Neural crest cell (in vitro differentiated cells): ENCODE data around the gene KIF2B. TPM values are rescaled to one million over a fixed set of nuclear protein-coding genes. Genes with fewer than 3 reads are reported as not detected.

ENCODE experiments used
- DNase-seq: peaks from one replicate; pipeline ENCODE4 v3.0.0; 2021; ENCODE audit warnings: low read depth, mixed read lengths, low spot score
- H3K27ac Mint-ChIP-seq: one replicate; pipeline ENCODE4 v1.8.0; 2021; ENCODE audit warnings: mild to moderate bottlenecking, mixed read lengths; ENCODE audit not compliant: unreplicated experiment
- H3K27me3 Mint-ChIP-seq: 2 replicates; pipeline ENCODE4 v1.8.0; 2021; ENCODE audit warnings: low read depth, mild to moderate bottlenecking, mixed read lengths
- H3K36me3 Mint-ChIP-seq: 2 replicates; pipeline ENCODE4 v1.8.0; 2021; ENCODE audit warnings: low read depth, mild to moderate bottlenecking, mixed read lengths
- H3K4me1 Mint-ChIP-seq: 2 replicates; pipeline ENCODE4 v1.8.0; 2021; ENCODE audit warnings: mixed read lengths
- H3K4me3 Mint-ChIP-seq: one replicate; pipeline ENCODE4 v1.8.0; 2021; ENCODE audit warnings: mild to moderate bottlenecking, mixed read lengths
- H3K9me3 Mint-ChIP-seq: 2 replicates; pipeline ENCODE4 v1.8.0; 2021; ENCODE audit warnings: mixed read lengths
- long read RNA-seq: library from polyadenylated mRNA; unstranded; transcript quantifications from one replicate; pipeline ENCODE4 v2.0.0, GENCODE V29; 2020
- total RNA-seq: library from RNA; stranded (reverse); gene quantifications from 2 replicates; pipeline ENCODE4 v1.2.1, GENCODE V29; 2021
- TF ChIP-seq, protein P1 (sequence below): fragments of 200-600 bp; sonication (generic); conservative IDR thresholded peaks from 2 replicates; pipeline ENCODE4 v1.5.0; 2021; ENCODE audit warnings: antibody characterized with exemption, mild to moderate bottlenecking

The KIF2B gene, protein sequence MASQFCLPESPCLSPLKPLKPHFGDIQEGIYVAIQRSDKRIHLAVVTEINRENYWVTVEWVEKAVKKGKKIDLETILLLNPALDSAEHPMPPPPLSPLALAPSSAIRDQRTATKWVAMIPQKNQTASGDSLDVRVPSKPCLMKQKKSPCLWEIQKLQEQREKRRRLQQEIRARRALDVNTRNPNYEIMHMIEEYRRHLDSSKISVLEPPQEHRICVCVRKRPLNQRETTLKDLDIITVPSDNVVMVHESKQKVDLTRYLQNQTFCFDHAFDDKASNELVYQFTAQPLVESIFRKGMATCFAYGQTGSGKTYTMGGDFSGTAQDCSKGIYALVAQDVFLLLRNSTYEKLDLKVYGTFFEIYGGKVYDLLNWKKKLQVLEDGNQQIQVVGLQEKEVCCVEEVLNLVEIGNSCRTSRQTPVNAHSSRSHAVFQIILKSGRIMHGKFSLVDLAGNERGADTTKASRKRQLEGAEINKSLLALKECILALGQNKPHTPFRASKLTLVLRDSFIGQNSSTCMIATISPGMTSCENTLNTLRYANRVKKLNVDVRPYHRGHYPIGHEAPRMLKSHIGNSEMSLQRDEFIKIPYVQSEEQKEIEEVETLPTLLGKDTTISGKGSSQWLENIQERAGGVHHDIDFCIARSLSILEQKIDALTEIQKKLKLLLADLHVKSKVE
- total RNA-seq, result not detected in 2 replicates
- long read RNA-seq, result 0 reads

- Mint-ChIP-seq H3K4me1 (no peaks in the 10 kb centered on the region), H3K36me3 (peaks cover 4% of the 10 kb centered on the region), H3K4me3 (no peak within 1 kb of the TSS), H3K27ac (no peak within 1 kb of the TSS), H3K27me3 (no peaks in the 10 kb centered on the region), H3K9me3 (peaks cover 3% of the 10 kb centered on the region)
- TF ChIP-seq, protein P1, sequence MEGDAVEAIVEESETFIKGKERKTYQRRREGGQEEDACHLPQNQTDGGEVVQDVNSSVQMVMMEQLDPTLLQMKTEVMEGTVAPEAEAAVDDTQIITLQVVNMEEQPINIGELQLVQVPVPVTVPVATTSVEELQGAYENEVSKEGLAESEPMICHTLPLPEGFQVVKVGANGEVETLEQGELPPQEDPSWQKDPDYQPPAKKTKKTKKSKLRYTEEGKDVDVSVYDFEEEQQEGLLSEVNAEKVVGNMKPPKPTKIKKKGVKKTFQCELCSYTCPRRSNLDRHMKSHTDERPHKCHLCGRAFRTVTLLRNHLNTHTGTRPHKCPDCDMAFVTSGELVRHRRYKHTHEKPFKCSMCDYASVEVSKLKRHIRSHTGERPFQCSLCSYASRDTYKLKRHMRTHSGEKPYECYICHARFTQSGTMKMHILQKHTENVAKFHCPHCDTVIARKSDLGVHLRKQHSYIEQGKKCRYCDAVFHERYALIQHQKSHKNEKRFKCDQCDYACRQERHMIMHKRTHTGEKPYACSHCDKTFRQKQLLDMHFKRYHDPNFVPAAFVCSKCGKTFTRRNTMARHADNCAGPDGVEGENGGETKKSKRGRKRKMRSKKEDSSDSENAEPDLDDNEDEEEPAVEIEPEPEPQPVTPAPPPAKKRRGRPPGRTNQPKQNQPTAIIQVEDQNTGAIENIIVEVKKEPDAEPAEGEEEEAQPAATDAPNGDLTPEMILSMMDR, result no peak
- DNase-seq, result no peak
These were observed at the start of gene KIF2B for GRCh38 chr17:53822764-53823163. Gene KIF2B (plus strand): TSS chr17:53822927. CDS start chr17:53823034, 107 bp downstream.

DNA sequence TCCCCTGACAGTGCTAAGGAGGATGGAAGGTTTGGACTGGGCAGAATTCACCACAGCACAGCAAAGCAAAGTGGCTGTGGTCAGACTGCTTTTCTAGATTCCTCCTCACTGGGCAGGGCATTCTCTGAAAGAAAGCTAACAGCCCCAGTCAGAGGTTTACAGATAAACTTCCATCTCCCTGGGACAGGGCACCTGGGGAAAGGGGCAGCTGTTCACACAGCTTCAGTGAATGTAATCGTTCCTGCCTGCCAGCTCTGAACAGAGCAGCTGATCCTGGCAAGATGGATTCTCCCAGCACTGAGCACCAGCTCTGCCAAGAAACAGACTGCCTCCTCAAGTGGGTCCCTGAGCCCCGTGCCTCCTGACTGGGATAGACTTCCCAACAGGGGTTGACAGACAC, 42.4 kb upstream of the KIF2B start:
- Mint-ChIP-seq H3K4me1 (no peaks in the 10 kb centered on the region), H3K27ac (no peak overlapping the region)
- TF ChIP-seq, protein P1, result no peak

DNA sequence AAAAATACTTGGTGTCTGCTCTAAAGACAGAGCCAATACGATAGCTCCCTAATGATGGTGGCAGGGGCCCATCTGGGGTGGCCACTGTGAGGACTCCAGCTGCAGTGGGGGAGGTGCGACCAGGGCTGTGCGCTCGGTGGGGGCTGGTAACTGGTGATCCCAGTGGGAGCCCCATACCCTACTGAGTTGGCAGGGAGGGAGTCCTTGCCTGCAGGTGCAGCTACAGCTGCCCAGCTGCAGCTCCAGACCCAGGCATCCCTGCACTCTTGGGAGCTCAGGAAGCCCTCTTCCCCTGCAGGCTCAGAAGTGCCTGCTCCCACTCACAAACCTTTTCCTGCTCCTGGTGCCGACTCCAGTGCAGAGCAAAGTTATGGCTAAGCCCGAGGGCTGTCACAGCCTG, 31.2 kb upstream of the KIF2B start:
- TF ChIP-seq, protein P1, result no peak
- H3K36me3 Mint-ChIP-seq, result no peaks in the 10 kb centered on the region
- no peak overlapping the region for H3K27ac Mint-ChIP-seq
- no peaks in the 10 kb centered on the region for H3K9me3 Mint-ChIP-seq
- H3K4me1 Mint-ChIP-seq, result peaks cover 4% of the 10 kb centered on the region
- no peak for DNase-seq
- no peaks in the 10 kb centered on the region for H3K27me3 Mint-ChIP-seq
- no peak overlapping the region for H3K4me3 Mint-ChIP-seq

More for the DNA sequence above, 42.4 kb upstream of the KIF2B start:
- Mint-ChIP-seq H3K9me3 (no peaks in the 10 kb centered on the region), H3K36me3 (no peaks in the 10 kb centered on the region), H3K27me3 (no peaks in the 10 kb centered on the region), H3K4me3 (no peak overlapping the region)
- no peak for DNase-seq

DNA sequence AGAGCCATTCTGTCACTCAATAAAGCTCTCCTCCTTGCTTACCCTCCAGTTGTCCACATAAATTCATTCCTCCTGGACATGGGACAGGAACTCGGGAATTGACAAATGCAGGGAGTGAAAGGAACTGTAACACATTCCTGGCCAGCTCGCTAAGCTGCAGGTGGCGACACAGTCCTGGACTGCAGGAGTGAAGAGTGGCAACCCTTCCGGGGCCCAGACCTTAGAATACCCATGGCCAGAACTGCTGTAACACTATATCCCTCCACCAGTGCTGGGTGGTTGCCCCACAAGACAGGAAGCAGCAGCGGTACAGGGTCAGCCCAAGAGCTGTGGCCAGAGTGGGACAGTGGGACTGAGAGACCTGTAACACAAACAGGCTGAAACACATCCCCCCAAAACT, 30.3 kb upstream of the KIF2B start:
- TF ChIP-seq, protein P1, result no peak
- no peak for DNase-seq
- Mint-ChIP-seq H3K9me3 (no peaks in the 10 kb centered on the region), H3K27ac (no peak overlapping the region), H3K27me3 (no peaks in the 10 kb centered on the region), H3K36me3 (no peaks in the 10 kb centered on the region), H3K4me3 (no peak overlapping the region), H3K4me1 (no peaks in the 10 kb centered on the region)

DNA sequence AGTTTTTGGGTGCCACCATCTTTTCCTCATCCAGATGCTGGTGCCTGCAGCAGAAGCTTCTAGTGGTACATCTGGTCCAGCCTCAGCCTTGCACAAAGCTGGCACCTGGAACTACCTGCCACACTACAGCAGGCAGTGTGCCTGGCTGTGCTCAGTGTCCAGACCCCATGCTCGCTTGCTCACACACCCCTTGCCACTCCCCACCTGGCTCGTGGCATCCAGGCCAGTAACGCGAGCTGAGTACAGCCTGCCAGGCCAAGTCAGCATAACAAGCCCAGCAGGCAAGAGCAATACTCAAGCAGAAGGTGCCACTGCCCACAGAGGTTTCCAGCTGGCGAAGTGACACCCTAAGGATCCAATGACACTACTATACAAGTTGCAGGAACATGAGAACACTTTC, 29.7 kb upstream of the KIF2B start:
- TF ChIP-seq, protein P1, result no peak
- Mint-ChIP-seq H3K9me3 (no peaks in the 10 kb centered on the region), H3K4me3 (no peak overlapping the region), H3K4me1 (no peaks in the 10 kb centered on the region), H3K36me3 (no peaks in the 10 kb centered on the region), H3K27me3 (no peaks in the 10 kb centered on the region), H3K27ac (no peak overlapping the region)
- no peak for DNase-seq
